Immature natural killer cell (primary cell): ENCODE results near the gene DDTL. TPM values are rescaled to one million over a fixed set of nuclear protein-coding genes. Genes with fewer than 3 reads are reported as not detected.

Experiments used
- polyA plus RNA-seq, 3 donors: library from polyadenylated mRNA; unstranded; fragments of 300-500 nt; fragmentation: Illumina TruSeq; gene quantifications; one replicate each; pipeline ENCODE4 v1.2.3, GENCODE V29; 2021

Gene DDTL
- polyA plus RNA-seq, 3 donors from 2014 or later: 0.72 to 2.9 TPM; not detected in 1

Other genes with a start within 250 kb of the DDTL start
- under 1 TPM in 2 of 3 donors, not detected in 1; 0.29 to 1.00 TPM for gene ZNF70, start 215.8 kb upstream of the DDTL start, polyA plus RNA-seq
- gene VPREB3, start 212.5 kb upstream of the DDTL start, polyA plus RNA-seq: 1 to 10 TPM in 1 of 3 donors, not detected in 2; 1.3 TPM
- 1 to 10 TPM in 1 of 3 donors, not detected in 2; 1.1 TPM for gene C22orf15, start 203.9 kb upstream of the DDTL start, polyA plus RNA-seq
- 1 to 10 TPM; 5.7 to 9.3 (median 8.1) TPM for gene CHCHD10, start 198.9 kb upstream of the DDTL start, polyA plus RNA-seq
- 1 to 10 TPM in 2 of 3 donors, under 1 TPM in 1; 0.76 to 1.7 (median 1.2) TPM for gene MMP11, start 194.0 kb upstream of the DDTL start, polyA plus RNA-seq
- 10 to 100 TPM; 28.5 to 49.5 (median 40.3) TPM for gene SMARCB1, start 179.9 kb upstream of the DDTL start, polyA plus RNA-seq
- gene DERL3, start 127.9 kb upstream of the DDTL start, polyA plus RNA-seq: 1 to 10 TPM in 1 of 3 donors, under 1 TPM in 2; 0.61 to 1.2 (median 0.62) TPM
- gene SLC2A11, start 109.0 kb upstream of the DDTL start, polyA plus RNA-seq: 1 to 10 TPM in 2 of 3 donors, under 1 TPM in 1; 0.48 to 3.0 (median 2.0) TPM
- 1,000 to 10,000 TPM in 1 of 3 donors, 100 to 1,000 TPM in 2; 788 to 1,627 (median 947) TPM for gene MIF, start 72.5 kb upstream of the DDTL start, polyA plus RNA-seq
- gene GSTT2B, start 5.7 kb upstream of the DDTL start, polyA plus RNA-seq: not detected
- 100 to 1,000 TPM in 2 of 3 donors, 10 to 100 TPM in 1; 78.8 to 168 (median 105) TPM for gene DDT, start 7.6 kb downstream of the DDTL start, polyA plus RNA-seq
- gene GSTT2, start 13.2 kb downstream of the DDTL start, polyA plus RNA-seq: not detected
- gene GSTT4, start 38.6 kb downstream of the DDTL start, polyA plus RNA-seq: not detected
- gene CABIN1, start 44.4 kb downstream of the DDTL start, polyA plus RNA-seq: 10 to 100 TPM in 1 of 3 donors, 1 to 10 TPM in 2; 1.5 to 15.0 (median 3.4) TPM
- gene SUSD2, start 214.6 kb downstream of the DDTL start, polyA plus RNA-seq: under 1 TPM in 2 of 3 donors, not detected in 1; 0.07 to 0.14 TPM